Upper lobe of left lung (tissue), 6 donors: ENCODE data around the gene GDPGP1. TPM values are rescaled to one million over a fixed set of nuclear protein-coding genes. Genes with fewer than 3 reads are reported as not detected.
A peak's percentile ranks its signal among the peaks of the same experiment; 100 is the strongest.

Experiments used
- ATAC-seq, 2 donors: fragments of 200-7000 bp; cut with Tn5 transposase; one replicate each; pipeline ENCODE4 v1.9.1; 2022; ENCODE audit warnings: mild to moderate bottlenecking in 2 of 2, moderate library complexity in 2 of 2; ENCODE audit not compliant: low FRiP score in 2 of 2
- DNase-seq, 2 donors: peaks; one replicate each; pipeline ENCODE4 v3.0.0-alpha.2; 2019 to 2020
- H3K27ac ChIP-seq, 4 donors: fragments of 200-600 bp; sonication (generic); one replicate each; pipeline ENCODE4 v1.5.1; 2016 to 2019
- H3K27me3 ChIP-seq, 4 donors: fragments of 200-600 bp; sonication (generic); one replicate each; pipeline ENCODE4 v1.5.1; 2017 to 2019
- H3K36me3 ChIP-seq, 4 donors: fragments of 200-600 bp; sonication (generic); one replicate each; pipeline ENCODE4 v1.5.1; 2016 to 2019
- H3K4me1 ChIP-seq, 4 donors: fragments of 200-600 bp; sonication (generic); one replicate each; pipeline ENCODE4 v1.5.1; 2018 to 2019
- H3K4me3 ChIP-seq, 4 donors: fragments of 200-600 bp; sonication (generic); one replicate each; pipeline ENCODE4 v1.5.1; 2017 to 2019; ENCODE audit warnings: mild to moderate bottlenecking in 2 of 4, moderate library complexity in 1 of 4
- H3K9me3 ChIP-seq, 4 donors: fragments of 200-600 bp; sonication (generic); one replicate each; pipeline ENCODE4 v1.5.1; 2018 to 2019
- EP300 ChIP-seq, 4 donors: sonication (generic); formaldehyde crosslinking; IDR thresholded peaks; one replicate each; pipeline ENCODE4 v1.5.1; 2017; ENCODE audit warnings: antibody characterized with exemption in 4 of 4, control low read depth in 2 of 4
- POLR2A ChIP-seq, 4 donors: fragments of 450-650 bp; IDR thresholded peaks; one replicate each; pipeline ENCODE4 v1.5.1; 2016 to 2017; ENCODE audit warnings: antibody characterized with exemption in 4 of 4, mild to moderate bottlenecking in 2 of 4
- POLR2AphosphoS5 ChIP-seq, 2 donors: sonication (generic); formaldehyde crosslinking; IDR thresholded peaks; one replicate each; pipeline ENCODE4 v1.5.1; 2017; ENCODE audit warnings: antibody characterized with exemption in 2 of 2
- WGBS, 2 donors: methylation state at CpG; one replicate each; pipeline ENCODE4 v1.1.5; 2017 to 2018; 5-methylcytosine and 5-hydroxymethylcytosine counted together
- total RNA-seq, 6 donors: library from RNA; depleted of rRNA in 4 of 6; stranded (reverse); fragments of >200 nt in 4 of 6; gene quantifications; one replicate each; pipeline versions ENCODE4 v1.1.0 to v1.2.1, GENCODE V29; 2016 to 2021
- TF ChIP-seq, protein P1 (sequence below), 6 experiments: fragments of 450-650 bp in 4 of 6; fragments of 200-600 bp in 2 of 6; sonication (generic) in 2 of 6; IDR thresholded peaks; one replicate each; pipeline ENCODE4 v1.5.1; 2016 to 2019; ENCODE audit warnings: antibody characterized with exemption in 6 of 6
- donor health status: DM: no; HTN: no; CAD: no; lungs with moderate emphysema.
- donor health status: DM: no; HTN: yes; CAD: no; lungs with severe emphysema.

The GDPGP1 gene
- total RNA-seq, 6 donors from 2014 or later = 7.2 to 27.2 (median 10.3) TPM

DNA sequence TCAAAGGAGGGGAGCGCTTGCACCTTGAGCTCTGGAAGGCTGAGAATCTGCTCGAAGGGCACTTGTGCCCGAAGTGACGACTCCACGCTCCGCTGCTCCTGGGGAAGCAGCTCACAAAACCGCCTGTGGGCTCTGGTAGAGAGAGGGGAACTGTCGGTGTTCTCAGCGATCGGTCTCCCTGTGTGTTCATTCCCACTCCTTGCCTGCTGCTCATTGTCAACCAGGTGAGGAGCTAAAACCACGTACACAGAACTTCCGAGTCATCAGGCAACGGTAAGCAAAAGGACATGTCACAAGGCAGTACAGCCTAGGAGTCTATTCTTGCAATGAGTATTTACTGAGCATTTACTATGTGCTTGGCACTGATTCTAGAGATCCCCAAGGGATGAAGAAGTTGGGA lies 1.8 kb upstream of the GDPGP1 start:
- Histone ChIP-seq H3K27me3 (no peaks in the 10 kb centered on the region), H3K9me3 (no peaks in the 10 kb centered on the region), H3K27ac (peak overlapping the region in 2 of 4 donors; percentile 89 to 97), H3K36me3 (peaks cover 12 to 47% (median 36%) of the 10 kb centered on the region in 4 donors), H3K4me1 (peaks cover 28 to 46% (median 42%) of the 10 kb centered on the region in 4 donors), H3K4me3 (peak overlapping the region in 3 of 4 donors; percentile 62 to 99 (median 78))
- WGBS, 2 donors = 83 to 94% methylated on average over 13 of the region's 13 CpGs
- no peak for ATAC-seq
- DNase-seq = no peak
- TF ChIP-seq, protein P1, sequence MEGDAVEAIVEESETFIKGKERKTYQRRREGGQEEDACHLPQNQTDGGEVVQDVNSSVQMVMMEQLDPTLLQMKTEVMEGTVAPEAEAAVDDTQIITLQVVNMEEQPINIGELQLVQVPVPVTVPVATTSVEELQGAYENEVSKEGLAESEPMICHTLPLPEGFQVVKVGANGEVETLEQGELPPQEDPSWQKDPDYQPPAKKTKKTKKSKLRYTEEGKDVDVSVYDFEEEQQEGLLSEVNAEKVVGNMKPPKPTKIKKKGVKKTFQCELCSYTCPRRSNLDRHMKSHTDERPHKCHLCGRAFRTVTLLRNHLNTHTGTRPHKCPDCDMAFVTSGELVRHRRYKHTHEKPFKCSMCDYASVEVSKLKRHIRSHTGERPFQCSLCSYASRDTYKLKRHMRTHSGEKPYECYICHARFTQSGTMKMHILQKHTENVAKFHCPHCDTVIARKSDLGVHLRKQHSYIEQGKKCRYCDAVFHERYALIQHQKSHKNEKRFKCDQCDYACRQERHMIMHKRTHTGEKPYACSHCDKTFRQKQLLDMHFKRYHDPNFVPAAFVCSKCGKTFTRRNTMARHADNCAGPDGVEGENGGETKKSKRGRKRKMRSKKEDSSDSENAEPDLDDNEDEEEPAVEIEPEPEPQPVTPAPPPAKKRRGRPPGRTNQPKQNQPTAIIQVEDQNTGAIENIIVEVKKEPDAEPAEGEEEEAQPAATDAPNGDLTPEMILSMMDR (IDR thresholded peaks at IDR 0.05) = no peak
- TF ChIP-seq POLR2A (IDR thresholded peaks at IDR 0.05) = no peak
- no peak for TF ChIP-seq POLR2AphosphoS5 (IDR thresholded peaks at IDR 0.05)
- no peak for TF ChIP-seq EP300 (IDR thresholded peaks at IDR 0.05)

DNA sequence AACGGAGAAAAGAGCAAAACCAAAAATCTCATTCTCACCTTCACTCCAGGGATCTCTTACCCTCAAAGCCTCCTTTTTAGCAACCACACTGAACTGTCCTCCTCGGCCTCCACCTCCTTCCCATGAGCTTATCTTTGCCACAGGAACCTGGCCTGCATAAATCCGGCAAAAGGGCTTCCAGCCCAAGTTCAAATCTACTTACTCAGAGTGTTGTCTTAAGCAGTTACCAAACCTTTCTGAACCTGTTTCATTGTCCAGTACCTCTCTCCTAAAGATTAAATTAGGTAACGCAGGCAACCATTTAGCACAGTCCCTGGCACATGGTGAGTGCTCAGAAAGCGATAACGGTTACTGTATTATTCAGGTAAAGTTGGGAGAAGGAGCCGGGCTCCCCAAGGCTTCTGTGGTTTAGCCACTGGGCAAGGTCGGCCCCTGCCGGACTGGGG lies 1.0 kb upstream of the GDPGP1 start:
- Histone ChIP-seq H3K27me3 (no peaks in the 10 kb centered on the region), H3K36me3 (peaks cover 7 to 47% (median 31%) of the 10 kb centered on the region in 4 donors), H3K9me3 (no peaks in the 10 kb centered on the region), H3K4me3 (peak overlapping the region; percentile 60 to 99 (median 70)), H3K27ac (peak overlapping the region; percentile 89 to 97 (median 94)), H3K4me1 (peaks cover 28 to 46% (median 42%) of the 10 kb centered on the region in 4 donors)
- no peak for TF ChIP-seq POLR2A (IDR thresholded peaks at IDR 0.05)
- no peak for TF ChIP-seq EP300 (IDR thresholded peaks at IDR 0.05)
- no peak for TF ChIP-seq POLR2AphosphoS5 (IDR thresholded peaks at IDR 0.05)
- TF ChIP-seq, protein P1 (IDR thresholded peaks at IDR 0.05) = peak in 1 of 6 experiments; percentile 52
- ATAC-seq (no peak), DNase-seq (no peak)
- 6 to 9% methylated on average over 9 of the region's 9 CpGs for WGBS, 2 donors

DNA sequence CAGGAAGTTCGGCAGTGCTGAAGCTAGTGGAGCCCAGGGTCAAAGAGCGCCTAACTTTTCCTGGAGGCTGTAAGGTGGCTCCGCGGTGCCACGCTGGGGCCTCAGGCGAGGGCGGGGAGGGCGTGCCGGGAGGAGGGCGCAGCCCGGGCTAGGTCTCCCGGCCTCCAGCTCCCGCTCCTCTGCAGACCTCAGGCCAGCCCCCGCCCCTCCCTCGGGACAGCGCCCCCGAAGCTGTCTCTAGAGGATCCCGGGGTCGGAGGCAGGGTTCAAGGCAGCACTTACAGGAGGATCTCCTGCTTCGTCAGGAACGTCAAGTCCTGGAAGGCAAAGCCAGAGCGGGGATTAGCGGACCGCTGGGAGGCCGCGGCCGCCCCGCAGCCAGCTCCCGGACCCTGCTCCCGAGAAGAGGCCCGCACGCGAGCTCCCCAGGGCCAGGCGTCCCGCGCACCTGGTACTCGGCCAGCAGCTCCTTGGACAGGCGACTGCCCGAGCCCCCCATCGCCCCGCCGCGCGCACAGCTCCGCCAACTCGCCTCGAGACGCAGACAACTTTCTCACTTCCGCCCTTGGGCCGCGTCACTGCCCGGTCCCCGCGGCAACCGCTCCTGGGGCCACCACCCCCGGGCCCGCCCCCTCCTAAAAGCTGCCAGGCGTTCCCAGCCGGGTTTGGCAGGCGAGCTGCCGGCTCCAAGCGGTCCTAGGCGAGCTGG lies 468 bp upstream of the GDPGP1 start, which contains the start of gene CIB1:
CIB1 (minus strand) TSS at position 555 of the 709 bp plus-strand sequence; CDS start at position 499, 56 bp downstream.
- Histone ChIP-seq H3K9me3 (no peaks in the 10 kb centered on the region), H3K4me3 (peak within 1 kb of the TSS; percentile 62 to 99 (median 74)), H3K27me3 (no peaks in the 10 kb centered on the region), H3K27ac (peak within 1 kb of the TSS; percentile 89 to 97 (median 94)), H3K36me3 (peaks cover under 1 to 47% (median 31%) of the 10 kb centered on the region in 4 donors), H3K4me1 (peaks cover 28 to 46% (median 42%) of the 10 kb centered on the region in 4 donors)
- TF ChIP-seq POLR2AphosphoS5 (IDR thresholded peaks at IDR 0.05) (peak; percentile 22 to 81), POLR2A (IDR thresholded peaks at IDR 0.05) (peak in 2 of 4 donors; percentile 76 to 86), EP300 (IDR thresholded peaks at IDR 0.05) (no peak)
- TF ChIP-seq, protein P1 (IDR thresholded peaks at IDR 0.05) = peak in 5 of 6 experiments; percentile 46 to 77 (median 56)
- ATAC-seq (peak; percentile 97 to 98), DNase-seq (peak; percentile 98 to 99)
- WGBS, 2 donors = 0% methylated on average over 1 to 37 of the region's 63 CpGs

DNA sequence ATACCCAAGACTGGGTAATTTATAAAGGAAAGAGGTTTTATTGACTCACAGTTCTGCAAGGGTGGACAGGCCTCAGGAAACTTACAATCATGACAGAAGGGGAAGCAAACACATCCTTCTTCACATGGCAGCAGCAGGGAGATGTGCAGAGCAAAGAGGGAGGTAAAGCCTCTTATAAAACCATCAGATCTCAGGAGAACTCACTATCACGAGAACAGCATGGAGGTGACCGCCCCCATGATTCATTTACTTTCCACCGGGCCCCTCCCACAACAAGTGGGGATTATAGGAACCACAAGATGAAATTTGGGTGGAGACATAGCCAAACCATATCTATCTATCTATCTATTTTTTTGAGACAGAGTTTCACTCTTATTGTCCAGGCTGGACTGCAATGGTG lies 5.4 kb downstream of the GDPGP1 start:
- no peaks in the 10 kb centered on the region for H3K27me3 ChIP-seq
- DNase-seq (no peak), ATAC-seq (no peak)
- peaks cover 3 to 34% (median 23%) of the 10 kb centered on the region in 4 donors for H3K36me3 ChIP-seq
- no peak overlapping the region for H3K4me3 ChIP-seq
- no peak for TF ChIP-seq POLR2A (IDR thresholded peaks at IDR 0.05)
- TF ChIP-seq, protein P1 (IDR thresholded peaks at IDR 0.05) = no peak
- no peak for TF ChIP-seq POLR2AphosphoS5 (IDR thresholded peaks at IDR 0.05)
- TF ChIP-seq EP300 (IDR thresholded peaks at IDR 0.05) = no peak
- WGBS, 2 donors = 87 to 89% methylated on average over 3 of the region's 3 CpGs
- H3K27ac ChIP-seq = no peak overlapping the region
- no peaks in the 10 kb centered on the region for H3K9me3 ChIP-seq
- peaks cover 2 to 11% (median 8%) of the 10 kb centered on the region in 4 donors for H3K4me1 ChIP-seq
